Measurements from ENCODE around the gene ILRUN. TPM values are rescaled to one million over a fixed set of nuclear protein-coding genes. Genes with fewer than 3 reads are reported as not detected.

Gene ILRUN
- total and polyA plus RNA-seq, 9 of the 15 experiments (the other 6 are each of a cell fraction or from before 2014, with no cell fraction given), result 24.9 to 78.9 (median 53.4) TPM

DNA sequence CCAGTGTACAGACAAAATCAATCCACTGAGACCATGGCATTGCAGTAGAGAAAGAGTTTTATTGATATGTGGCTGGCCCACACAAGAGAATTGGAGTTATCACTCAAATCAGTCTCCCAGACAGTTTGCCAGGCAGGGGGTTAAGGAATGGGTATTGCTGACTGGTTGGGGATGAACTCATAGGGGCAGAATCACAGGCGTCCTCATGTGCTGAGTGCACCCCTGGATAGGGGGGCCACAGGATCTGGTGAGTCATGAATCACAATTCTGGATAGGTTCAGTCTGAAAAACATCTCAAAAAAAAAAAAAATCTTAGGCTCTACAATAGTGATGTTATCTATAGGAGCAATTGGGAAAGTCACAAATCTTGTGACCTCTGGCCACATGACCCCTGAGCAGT lies 29.5 kb upstream of the ILRUN start (continued):
- TF ChIP-seq MCM2 (IDR thresholded peaks at IDR 0.05; ENCODE audit: low read depth) (no peak), TOE1 (IDR thresholded peaks at IDR 0.05; ENCODE audit: borderline replicate concordance) (no peak), TOE1 (CRISPR knock-in tag; IDR thresholded peaks at IDR 0.05; ENCODE audit: borderline replicate concordance, low read depth) (no peak), SMAD1 (IDR thresholded peaks at IDR 0.05; ENCODE audit: low read depth, low read length, partially characterized antibody) (no peak), NRF1 (conservative IDR thresholded peaks at IDR 0.05 in 1 of 2, IDR thresholded peaks at IDR 0.05 in 1 of 2) (no peak), SP2 (IDR thresholded peaks at IDR 0.05; ENCODE audit: extremely low read depth, low read depth, low read length, poor library complexity, severe bottlenecking) (no peak), ZNF24 (IDR thresholded peaks at IDR 0.05) (no peak), ILK (tag; IDR thresholded peaks at IDR 0.05; ENCODE audit: borderline replicate concordance, low read depth) (no peak), SMAD4 (CRISPR knock-in tag; conservative IDR thresholded peaks at IDR 0.05) (no peak), ARID2 (IDR thresholded peaks at IDR 0.05) (no peak), POLR2G (IDR thresholded peaks at IDR 0.05; ENCODE audit: low read depth, low read length) (no peak), ZNF232 (CRISPR knock-in tag; IDR thresholded peaks at IDR 0.05) (no peak), TRIM28 (IDR thresholded peaks at IDR 0.05) (peak; percentile 73; the same call in 1 of the 2 replicates), NFRKB (IDR thresholded peaks at IDR 0.05; ENCODE audit: low read depth) (no peak), ZBTB8A (IDR thresholded peaks at IDR 0.05; ENCODE audit: partially characterized antibody) (no peak), RBM17 (IDR thresholded peaks at IDR 0.05; ENCODE audit: borderline replicate concordance, low read depth, low read length) (no peak), SETDB1 (IDR thresholded peaks at IDR 0.05; ENCODE audit: low read length) (no peak), KHSRP (IDR thresholded peaks at IDR 0.05) (no peak), CBX5 (IDR thresholded peaks at IDR 0.05; ENCODE audit: borderline replicate concordance, low read depth) (peak; percentile 74; the same call in 1 of the 2 replicates)
- TF ChIP-seq, protein P1, sequence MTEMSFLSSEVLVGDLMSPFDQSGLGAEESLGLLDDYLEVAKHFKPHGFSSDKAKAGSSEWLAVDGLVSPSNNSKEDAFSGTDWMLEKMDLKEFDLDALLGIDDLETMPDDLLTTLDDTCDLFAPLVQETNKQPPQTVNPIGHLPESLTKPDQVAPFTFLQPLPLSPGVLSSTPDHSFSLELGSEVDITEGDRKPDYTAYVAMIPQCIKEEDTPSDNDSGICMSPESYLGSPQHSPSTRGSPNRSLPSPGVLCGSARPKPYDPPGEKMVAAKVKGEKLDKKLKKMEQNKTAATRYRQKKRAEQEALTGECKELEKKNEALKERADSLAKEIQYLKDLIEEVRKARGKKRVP (CRISPR knock-in tag; IDR thresholded peaks at IDR 0.05), result no peak
- TF ChIP-seq, protein P2, sequence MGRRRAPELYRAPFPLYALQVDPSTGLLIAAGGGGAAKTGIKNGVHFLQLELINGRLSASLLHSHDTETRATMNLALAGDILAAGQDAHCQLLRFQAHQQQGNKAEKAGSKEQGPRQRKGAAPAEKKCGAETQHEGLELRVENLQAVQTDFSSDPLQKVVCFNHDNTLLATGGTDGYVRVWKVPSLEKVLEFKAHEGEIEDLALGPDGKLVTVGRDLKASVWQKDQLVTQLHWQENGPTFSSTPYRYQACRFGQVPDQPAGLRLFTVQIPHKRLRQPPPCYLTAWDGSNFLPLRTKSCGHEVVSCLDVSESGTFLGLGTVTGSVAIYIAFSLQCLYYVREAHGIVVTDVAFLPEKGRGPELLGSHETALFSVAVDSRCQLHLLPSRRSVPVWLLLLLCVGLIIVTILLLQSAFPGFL (CRISPR knock-in tag; IDR thresholded peaks at IDR 0.05), result no peak
- TF ChIP-seq, protein P3, sequence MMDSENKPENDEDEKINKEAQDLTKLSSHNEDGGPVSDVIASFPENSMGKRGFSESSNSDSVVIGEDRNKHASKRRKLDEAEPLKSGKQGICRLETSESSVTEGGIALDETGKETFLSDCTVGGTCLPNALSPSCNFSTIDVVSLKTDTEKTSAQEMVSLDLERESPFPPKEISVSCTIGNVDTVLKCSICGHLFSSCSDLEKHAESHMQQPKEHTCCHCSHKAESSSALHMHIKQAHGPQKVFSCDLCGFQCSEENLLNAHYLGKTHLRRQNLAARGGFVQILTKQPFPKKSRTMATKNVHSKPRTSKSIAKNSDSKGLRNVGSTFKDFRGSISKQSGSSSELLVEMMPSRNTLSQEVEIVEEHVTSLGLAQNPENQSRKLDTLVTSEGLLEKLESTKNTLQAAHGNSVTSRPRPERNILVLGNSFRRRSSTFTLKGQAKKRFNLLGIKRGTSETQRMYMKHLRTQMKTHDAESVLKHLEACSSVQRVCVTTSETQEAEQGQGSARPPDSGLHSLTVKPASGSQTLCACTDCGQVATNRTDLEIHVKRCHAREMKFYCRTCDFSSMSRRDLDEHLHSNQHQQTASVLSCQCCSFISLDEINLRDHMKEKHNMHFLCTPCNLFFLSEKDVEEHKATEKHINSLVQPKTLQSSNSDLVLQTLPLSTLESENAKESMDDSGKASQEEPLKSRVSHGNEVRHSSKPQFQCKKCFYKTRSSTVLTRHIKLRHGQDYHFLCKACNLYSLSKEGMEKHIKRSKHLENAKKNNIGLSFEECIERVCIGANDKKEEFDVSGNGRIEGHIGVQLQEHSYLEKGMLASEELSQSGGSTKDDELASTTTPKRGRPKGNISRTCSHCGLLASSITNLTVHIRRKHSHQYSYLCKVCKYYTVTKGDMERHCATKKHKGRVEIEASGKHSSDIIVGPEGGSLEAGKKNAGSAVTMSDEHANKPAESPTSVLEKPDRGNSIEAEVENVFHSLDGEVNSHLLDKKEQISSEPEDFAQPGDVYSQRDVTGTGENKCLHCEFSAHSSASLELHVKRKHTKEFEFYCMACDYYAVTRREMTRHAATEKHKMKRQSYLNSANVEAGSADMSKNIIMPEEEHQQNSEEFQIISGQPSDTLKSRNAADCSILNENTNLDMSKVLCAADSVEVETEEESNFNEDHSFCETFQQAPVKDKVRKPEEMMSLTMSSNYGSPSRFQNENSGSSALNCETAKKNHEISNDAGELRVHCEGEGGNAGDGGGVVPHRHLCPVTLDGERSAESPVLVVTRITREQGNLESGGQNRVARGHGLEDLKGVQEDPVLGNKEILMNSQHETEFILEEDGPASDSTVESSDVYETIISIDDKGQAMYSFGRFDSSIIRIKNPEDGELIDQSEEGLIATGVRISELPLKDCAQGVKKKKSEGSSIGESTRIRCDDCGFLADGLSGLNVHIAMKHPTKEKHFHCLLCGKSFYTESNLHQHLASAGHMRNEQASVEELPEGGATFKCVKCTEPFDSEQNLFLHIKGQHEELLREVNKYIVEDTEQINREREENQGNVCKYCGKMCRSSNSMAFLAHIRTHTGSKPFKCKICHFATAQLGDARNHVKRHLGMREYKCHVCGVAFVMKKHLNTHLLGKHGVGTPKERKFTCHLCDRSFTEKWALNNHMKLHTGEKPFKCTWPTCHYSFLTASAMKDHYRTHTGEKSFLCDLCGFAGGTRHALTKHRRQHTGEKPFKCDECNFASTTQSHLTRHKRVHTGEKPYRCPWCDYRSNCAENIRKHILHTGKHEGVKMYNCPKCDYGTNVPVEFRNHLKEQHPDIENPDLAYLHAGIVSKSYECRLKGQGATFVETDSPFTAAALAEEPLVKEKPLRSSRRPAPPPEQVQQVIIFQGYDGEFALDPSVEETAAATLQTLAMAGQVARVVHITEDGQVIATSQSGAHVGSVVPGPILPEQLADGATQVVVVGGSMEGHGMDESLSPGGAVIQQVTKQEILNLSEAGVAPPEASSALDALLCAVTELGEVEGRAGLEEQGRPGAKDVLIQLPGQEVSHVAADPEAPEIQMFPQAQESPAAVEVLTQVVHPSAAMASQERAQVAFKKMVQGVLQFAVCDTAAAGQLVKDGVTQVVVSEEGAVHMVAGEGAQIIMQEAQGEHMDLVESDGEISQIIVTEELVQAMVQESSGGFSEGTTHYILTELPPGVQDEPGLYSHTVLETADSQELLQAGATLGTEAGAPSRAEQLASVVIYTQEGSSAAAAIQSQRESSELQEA (IDR thresholded peaks at IDR 0.05; ENCODE audit: low read depth), result no peak

All from K562 (cell line).